Measurements from ENCODE around the gene SAMD4A.
"Not testable (repeated sequence)": the region's sequence is repeated elsewhere in the genome, so short reads cannot be mapped to it uniquely, and the experiment has no call there.

Gene SAMD4A

DNA sequence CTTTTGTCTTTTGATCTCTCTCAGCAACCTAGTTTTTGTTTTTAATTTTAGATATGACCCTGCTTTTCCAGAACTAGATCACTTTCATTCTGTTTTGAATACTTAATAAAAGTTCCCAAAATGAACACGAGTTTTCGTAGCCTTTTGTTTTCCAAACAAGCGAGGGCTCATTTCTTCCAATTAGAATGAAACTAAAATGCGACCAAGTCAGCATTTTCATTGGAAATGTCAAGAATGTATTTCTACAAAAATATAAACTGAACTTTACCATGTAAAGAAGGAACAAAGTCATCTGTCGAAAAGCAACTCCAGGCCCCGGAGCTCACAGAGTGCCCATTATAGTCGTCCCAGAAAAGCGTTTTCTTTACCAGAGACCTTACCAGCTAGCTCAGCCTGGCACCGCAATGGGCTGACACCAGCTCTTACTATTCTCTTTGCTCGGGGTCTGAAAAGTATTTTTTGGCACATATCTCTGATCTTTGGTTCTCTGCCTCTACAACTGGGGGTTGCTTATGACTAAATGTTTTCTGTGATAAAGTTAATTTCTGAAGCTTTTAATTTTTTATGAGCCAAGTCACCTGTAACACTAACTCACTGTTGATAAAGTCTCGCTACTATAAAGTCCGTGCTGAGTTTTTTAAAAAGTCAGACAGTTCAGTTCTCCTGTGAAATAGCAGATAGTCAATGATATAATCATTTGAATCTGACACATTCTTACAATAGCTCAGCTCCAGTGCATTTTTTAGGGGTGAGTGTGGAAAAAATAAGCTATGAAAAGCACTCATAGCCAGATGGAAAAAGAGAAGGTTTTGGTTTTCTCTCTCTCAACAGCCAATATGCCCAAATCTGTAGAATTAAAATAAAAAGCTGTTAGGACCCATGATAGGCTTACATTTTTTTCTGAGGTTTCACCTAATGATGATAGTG, 43.4 kb downstream of the SAMD4A start:
- DNase-seq (ENCODE audit: low read depth, low spot score), result no peak
- Histone ChIP-seq H3K27ac (ENCODE audit: low read length) (no peak overlapping the region), H3K4me1 (ENCODE audit: control insufficient read depth, insufficient read depth, low read length) (peaks cover 4% of the 10 kb centered on the region), H3K9me3 (ENCODE audit: control insufficient read depth, insufficient read depth, low read length) (no peaks in the 10 kb centered on the region), H3K27me3 (ENCODE audit: control insufficient read depth, insufficient read depth, low read length) (no peaks in the 10 kb centered on the region), H3K36me3 (ENCODE audit: control insufficient read depth, insufficient read depth, low read length) (no peaks in the 10 kb centered on the region), H3K4me3 (ENCODE audit: low read length) (no peak overlapping the region)
- WGBS (ENCODE audit: insufficient coverage, insufficient read length), result no CpG with 5 or more reads among the region's 12 CpGs

DNA sequence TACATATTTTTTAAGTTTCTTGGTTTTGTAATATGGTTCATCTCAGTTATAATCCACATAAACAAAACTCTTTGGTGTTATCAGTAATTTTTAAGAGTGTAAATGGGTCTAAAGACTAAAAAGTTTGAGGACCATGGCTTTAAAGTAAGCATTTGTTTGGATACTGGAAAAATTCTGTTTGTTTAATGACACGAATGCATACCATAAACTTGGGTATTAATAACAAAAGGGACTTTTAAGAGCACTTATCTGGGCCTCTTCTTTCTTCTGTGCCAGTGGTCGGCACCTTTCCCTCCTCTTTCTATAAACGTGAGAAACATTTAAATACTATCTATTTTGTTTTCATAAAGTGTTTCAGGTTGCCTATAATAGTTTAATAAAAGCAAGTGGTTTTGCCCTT, 47.4 kb downstream of the SAMD4A start:
- Histone ChIP-seq H3K27me3 (ENCODE audit: control insufficient read depth, insufficient read depth, low read length) (no peaks in the 10 kb centered on the region), H3K4me1 (ENCODE audit: control insufficient read depth, insufficient read depth, low read length) (no peaks in the 10 kb centered on the region), H3K27ac (ENCODE audit: low read length) (no peak overlapping the region), H3K9me3 (ENCODE audit: control insufficient read depth, insufficient read depth, low read length) (no peaks in the 10 kb centered on the region), H3K4me3 (ENCODE audit: low read length) (no peak overlapping the region), H3K36me3 (ENCODE audit: control insufficient read depth, insufficient read depth, low read length) (no peaks in the 10 kb centered on the region)
- DNase-seq (ENCODE audit: low read depth, low spot score), result no peak
- WGBS (ENCODE audit: insufficient coverage, insufficient read length), result no CpG with 5 or more reads among the region's 3 CpGs

DNA sequence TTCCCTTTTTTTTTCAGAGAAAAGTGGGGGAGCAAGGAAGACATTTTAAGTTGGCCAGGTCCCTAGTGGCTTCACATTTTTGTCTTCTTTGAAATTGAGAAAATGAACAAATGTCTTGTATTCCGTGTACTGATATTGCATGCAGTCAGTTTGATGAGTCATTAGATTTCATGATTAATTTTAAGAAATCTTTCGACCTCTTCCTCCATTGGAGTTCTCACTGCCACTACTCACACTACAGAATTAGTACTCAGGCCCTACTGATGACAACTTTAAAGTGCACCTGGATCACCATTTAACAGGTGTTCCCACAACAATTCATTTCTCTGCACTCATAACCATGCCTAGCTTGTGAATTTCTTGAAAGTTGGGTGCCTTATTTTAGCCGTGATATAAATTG, 50.5 kb downstream of the SAMD4A start:
- Histone ChIP-seq H3K9me3 (ENCODE audit: control insufficient read depth, insufficient read depth, low read length) (no peaks in the 10 kb centered on the region), H3K27ac (ENCODE audit: low read length) (no peak overlapping the region), H3K27me3 (ENCODE audit: control insufficient read depth, insufficient read depth, low read length) (no peaks in the 10 kb centered on the region), H3K4me1 (ENCODE audit: control insufficient read depth, insufficient read depth, low read length) (no peaks in the 10 kb centered on the region), H3K4me3 (ENCODE audit: low read length) (no peak overlapping the region), H3K36me3 (ENCODE audit: control insufficient read depth, insufficient read depth, low read length) (no peaks in the 10 kb centered on the region)
- no CpG with 5 or more reads among the region's 3 CpGs for WGBS (ENCODE audit: insufficient coverage, insufficient read length)
- DNase-seq (ENCODE audit: low read depth, low spot score), result no peak

- Histone ChIP-seq H3K9me3 (ENCODE audit: control insufficient read depth, insufficient read depth, low read length) (no peaks in the 10 kb centered on the region), H3K4me3 (ENCODE audit: low read length) (no peak overlapping the region), H3K36me3 (ENCODE audit: control insufficient read depth, insufficient read depth, low read length) (no peaks in the 10 kb centered on the region), H3K27ac (ENCODE audit: low read length) (no peak overlapping the region), H3K4me1 (ENCODE audit: control insufficient read depth, insufficient read depth, low read length) (peaks cover 1% of the 10 kb centered on the region; the same call in 1 of the 2 replicates), H3K27me3 (ENCODE audit: control insufficient read depth, insufficient read depth, low read length) (no peaks in the 10 kb centered on the region)
- DNase-seq (ENCODE audit: low read depth, low spot score), result no peak
Measured at GRCh38 chr14:54621686-54622085, 54.8 kb downstream of the SAMD4A start.

DNA sequence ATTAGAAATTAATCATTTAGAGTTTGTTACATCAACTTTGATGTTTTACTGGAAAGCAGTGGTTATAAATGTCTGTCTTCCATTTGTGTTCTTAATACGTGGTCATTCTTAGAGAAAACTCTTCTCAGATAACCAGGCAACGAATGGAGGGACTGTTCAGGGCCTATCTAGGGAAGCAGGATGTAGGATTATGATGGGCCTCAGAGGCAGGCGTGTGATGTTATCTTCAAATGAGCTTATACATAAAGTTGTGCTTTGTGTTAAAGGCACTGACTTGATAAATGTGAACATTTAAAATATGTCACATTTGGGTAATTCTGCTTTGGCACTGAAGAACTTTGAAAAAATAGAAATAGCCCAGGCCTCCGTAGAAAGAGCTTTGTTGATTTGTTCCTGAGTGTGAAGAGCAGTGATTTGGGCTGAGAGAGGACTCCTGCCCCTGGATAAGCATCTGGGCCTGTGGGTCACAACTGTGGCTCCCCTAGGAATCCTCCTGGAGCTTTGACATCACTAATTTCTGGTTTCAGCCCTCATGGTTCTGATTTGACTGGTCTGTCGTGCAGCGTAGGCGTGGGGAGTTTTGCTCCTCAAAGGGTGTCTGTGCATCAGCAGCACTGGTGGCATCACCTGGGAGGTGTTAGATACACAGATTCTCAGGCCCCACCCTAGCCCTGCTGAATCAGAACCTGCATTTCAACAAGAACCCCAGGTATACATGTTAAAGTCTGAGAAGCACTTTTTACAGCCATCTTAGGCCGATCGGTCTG, 55.4 kb downstream of the SAMD4A start:
- H3K4me3 ChIP-seq (ENCODE audit: low read length), result no peak overlapping the region
- H3K27me3 ChIP-seq (ENCODE audit: control insufficient read depth, insufficient read depth, low read length), result no peaks in the 10 kb centered on the region
- no peak for DNase-seq (ENCODE audit: low read depth, low spot score)
- H3K36me3 ChIP-seq (ENCODE audit: control insufficient read depth, insufficient read depth, low read length), result no peaks in the 10 kb centered on the region
- H3K9me3 ChIP-seq (ENCODE audit: control insufficient read depth, insufficient read depth, low read length), result no peaks in the 10 kb centered on the region
- no CpG with 5 or more reads among the region's 9 CpGs for WGBS (ENCODE audit: insufficient coverage, insufficient read length)
- H3K4me1 ChIP-seq (ENCODE audit: control insufficient read depth, insufficient read depth, low read length), result peaks cover 3% of the 10 kb centered on the region; the same call in 1 of the 2 replicates
- H3K27ac ChIP-seq (ENCODE audit: low read length), result no peak overlapping the region

- no peak for DNase-seq (ENCODE audit: low read depth, low spot score)
- Histone ChIP-seq H3K4me1 (ENCODE audit: control insufficient read depth, insufficient read depth, low read length) (peaks cover 6% of the 10 kb centered on the region; the same call in 1 of the 2 replicates), H3K4me3 (ENCODE audit: low read length) (no peak overlapping the region), H3K9me3 (ENCODE audit: control insufficient read depth, insufficient read depth, low read length) (no peaks in the 10 kb centered on the region), H3K36me3 (ENCODE audit: control insufficient read depth, insufficient read depth, low read length) (no peaks in the 10 kb centered on the region), H3K27ac (ENCODE audit: low read length) (no peak overlapping the region), H3K27me3 (ENCODE audit: control insufficient read depth, insufficient read depth, low read length) (no peaks in the 10 kb centered on the region)
- WGBS (ENCODE audit: insufficient coverage, insufficient read length), result no CpG with 5 or more reads among the region's 1 CpG
Measured at GRCh38 chr14:54623279-54624004, 56.5 kb downstream of the SAMD4A start.

DNA sequence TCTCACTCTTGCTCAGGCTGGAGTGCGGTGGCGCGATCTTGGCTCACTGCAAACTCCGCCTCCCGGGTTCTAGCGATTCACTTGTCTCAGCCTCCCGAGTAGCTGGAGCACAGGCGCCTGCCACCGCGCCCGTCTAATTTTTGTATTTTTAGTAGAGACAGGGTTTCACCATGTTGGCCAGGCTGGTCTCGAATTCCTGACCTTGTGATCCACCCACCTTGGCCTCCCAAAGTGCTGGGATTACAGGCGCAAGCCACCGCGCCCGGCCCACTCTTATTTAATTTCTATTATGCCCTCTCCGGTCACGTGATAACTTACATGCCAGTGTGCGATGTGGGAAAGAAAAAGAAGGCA, 57.1 kb downstream of the SAMD4A start:
- not testable (repeated sequence) for DNase-seq (ENCODE audit: low read depth, low spot score); H3K27me3 ChIP-seq (ENCODE audit: control insufficient read depth, insufficient read depth, low read length); H3K27ac ChIP-seq (ENCODE audit: low read length); H3K9me3 ChIP-seq (ENCODE audit: control insufficient read depth, insufficient read depth, low read length); H3K4me3 ChIP-seq (ENCODE audit: low read length); H3K4me1 ChIP-seq (ENCODE audit: control insufficient read depth, insufficient read depth, low read length); H3K36me3 ChIP-seq (ENCODE audit: control insufficient read depth, insufficient read depth, low read length)
- no CpG with 5 or more reads among the region's 19 CpGs for WGBS (ENCODE audit: insufficient coverage, insufficient read length)

DNA sequence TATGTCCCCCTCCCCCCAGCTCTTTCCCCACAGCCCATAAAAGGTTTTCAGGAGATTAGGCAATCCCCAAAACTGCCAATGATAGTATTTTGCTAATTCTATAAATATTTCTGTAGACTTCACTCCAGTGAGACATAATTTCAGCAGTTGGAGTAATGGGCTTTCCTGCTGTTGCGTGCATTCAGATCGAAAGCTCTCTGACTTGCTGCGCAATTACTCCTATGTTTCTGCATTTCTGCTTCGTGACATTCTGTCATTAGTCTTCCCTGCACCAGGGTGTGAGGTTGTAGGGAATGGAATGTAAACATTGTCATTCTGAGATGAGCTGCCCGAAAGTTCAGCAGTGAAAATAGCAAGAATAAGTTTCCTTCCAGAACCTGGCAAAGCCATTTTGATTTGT, 58.2 kb downstream of the SAMD4A start:
- no CpG with 5 or more reads among the region's 5 CpGs for WGBS (ENCODE audit: insufficient coverage, insufficient read length)
- Histone ChIP-seq H3K4me3 (ENCODE audit: low read length) (no peak overlapping the region), H3K27me3 (ENCODE audit: control insufficient read depth, insufficient read depth, low read length) (no peaks in the 10 kb centered on the region), H3K4me1 (ENCODE audit: control insufficient read depth, insufficient read depth, low read length) (peaks cover 6% of the 10 kb centered on the region; the same call in 1 of the 2 replicates), H3K36me3 (ENCODE audit: control insufficient read depth, insufficient read depth, low read length) (no peaks in the 10 kb centered on the region), H3K27ac (ENCODE audit: low read length) (no peak overlapping the region), H3K9me3 (ENCODE audit: control insufficient read depth, insufficient read depth, low read length) (no peaks in the 10 kb centered on the region)
- no peak for DNase-seq (ENCODE audit: low read depth, low spot score)

- Histone ChIP-seq H3K27me3 (ENCODE audit: control insufficient read depth, insufficient read depth, low read length) (no peaks in the 10 kb centered on the region), H3K4me1 (ENCODE audit: control insufficient read depth, insufficient read depth, low read length) (peaks cover 6% of the 10 kb centered on the region; the same call in 1 of the 2 replicates), H3K36me3 (ENCODE audit: control insufficient read depth, insufficient read depth, low read length) (no peaks in the 10 kb centered on the region), H3K9me3 (ENCODE audit: control insufficient read depth, insufficient read depth, low read length) (no peaks in the 10 kb centered on the region), H3K4me3 (ENCODE audit: low read length) (no peak overlapping the region), H3K27ac (ENCODE audit: low read length) (no peak overlapping the region)
- no CpG with 5 or more reads among the region's 4 CpGs for WGBS (ENCODE audit: insufficient coverage, insufficient read length)
- no peak for DNase-seq (ENCODE audit: low read depth, low spot score)
Measured at GRCh38 chr14:54627219-54627539, 60.3 kb downstream of the SAMD4A start.

DNA sequence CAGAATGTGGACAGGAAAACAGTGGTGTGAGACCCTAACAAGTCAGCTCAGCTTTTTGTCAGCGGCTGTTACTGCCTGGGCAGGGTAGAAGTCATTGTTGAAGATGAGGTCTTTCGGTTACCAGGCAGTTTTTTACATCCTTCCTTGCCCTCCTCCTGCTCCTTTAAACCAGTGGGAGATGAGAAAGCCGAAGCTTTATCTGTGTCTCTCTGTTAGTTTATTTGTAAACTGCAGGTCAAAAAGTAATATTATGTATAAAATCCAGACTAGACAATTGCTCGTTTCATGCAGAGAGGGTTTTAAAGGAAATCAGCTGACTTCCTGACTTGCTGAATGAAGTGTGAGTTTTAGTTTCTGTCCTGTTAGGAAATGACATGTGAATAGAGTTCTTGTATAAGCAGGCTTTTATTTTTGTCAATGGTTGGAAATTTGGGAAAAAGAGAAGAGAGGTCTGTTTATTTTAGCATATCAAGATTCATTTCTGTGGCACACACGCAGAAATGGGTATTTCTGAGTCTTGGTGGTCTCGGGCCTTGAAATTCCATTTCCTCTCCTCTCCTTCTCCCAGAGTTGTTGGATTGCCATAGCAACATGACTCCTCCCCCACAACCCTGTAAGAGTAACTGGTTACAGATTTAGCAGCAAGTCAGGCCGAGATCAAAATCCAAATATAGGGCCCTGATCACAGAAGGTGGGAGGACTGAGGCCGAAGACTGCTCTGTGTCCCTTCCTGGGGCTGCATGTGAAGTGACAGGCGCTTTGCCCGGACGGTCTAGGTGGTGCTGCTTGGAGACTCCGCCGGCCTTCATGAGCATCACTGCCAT, 60.8 kb downstream of the SAMD4A start:
- no peak for DNase-seq (ENCODE audit: low read depth, low spot score)
- WGBS (ENCODE audit: insufficient coverage, insufficient read length), result no CpG with 5 or more reads among the region's 13 CpGs
- Histone ChIP-seq H3K36me3 (ENCODE audit: control insufficient read depth, insufficient read depth, low read length) (no peaks in the 10 kb centered on the region), H3K27ac (ENCODE audit: low read length) (no peak overlapping the region), H3K4me1 (ENCODE audit: control insufficient read depth, insufficient read depth, low read length) (peaks cover 6% of the 10 kb centered on the region; the same call in 1 of the 2 replicates), H3K27me3 (ENCODE audit: control insufficient read depth, insufficient read depth, low read length) (no peaks in the 10 kb centered on the region), H3K9me3 (ENCODE audit: control insufficient read depth, insufficient read depth, low read length) (no peaks in the 10 kb centered on the region), H3K4me3 (ENCODE audit: low read length) (no peak overlapping the region)

Data from iPS DF 6.9 (cell line).